ENCODE results near the gene AGAP3. TPM values are rescaled to one million over a fixed set of nuclear protein-coding genes. Genes with fewer than 3 reads are reported as not detected.

AGAP3 gene
- total RNA-seq, 2 donors from 2014 or later = 53.0 to 61.5 TPM

- DNase-seq (no peak), ATAC-seq (peak; percentile 55 to 71)
- intact Hi-C loops (cut with DNase I) = no loop called here
These were observed 81.1 kb downstream of the AGAP3 start, which contains the start of gene GBX1 for GRCh38 chr7:151167197-151167961. GBX1 (minus strand) TSS chr7:151167694; CDS start chr7:151167548, 146 bp downstream.

- DNase-seq (no peak), ATAC-seq (peak; percentile 68 to 76)
- intact Hi-C loops (cut with DNase I) = no loop called here
These were observed 81.9 kb downstream of the AGAP3 start for GRCh38 chr7:151168003-151168786.

DNA sequence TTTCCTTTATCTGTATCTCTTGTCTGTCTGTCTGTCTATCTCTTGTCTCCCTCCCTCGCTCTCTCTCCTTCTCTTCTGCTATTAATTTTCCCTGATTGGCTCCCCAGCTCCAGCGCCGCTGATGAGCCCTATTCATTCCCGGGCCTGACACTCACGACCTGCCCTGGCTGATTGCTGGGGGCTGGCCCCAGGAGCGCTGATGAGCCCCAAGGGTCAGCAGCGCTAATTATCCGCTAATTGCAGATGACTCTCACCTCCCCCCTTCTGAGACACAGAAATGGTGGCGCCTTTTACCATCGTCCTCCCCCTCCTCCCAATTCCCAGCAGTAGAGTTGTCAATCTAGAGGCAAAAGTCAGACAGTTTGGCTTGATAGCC, 82.5 kb downstream of the AGAP3 start:
- intact Hi-C loops (cut with DNase I) = no loop called here
- ATAC-seq (no peak), DNase-seq (no peak)

DNA sequence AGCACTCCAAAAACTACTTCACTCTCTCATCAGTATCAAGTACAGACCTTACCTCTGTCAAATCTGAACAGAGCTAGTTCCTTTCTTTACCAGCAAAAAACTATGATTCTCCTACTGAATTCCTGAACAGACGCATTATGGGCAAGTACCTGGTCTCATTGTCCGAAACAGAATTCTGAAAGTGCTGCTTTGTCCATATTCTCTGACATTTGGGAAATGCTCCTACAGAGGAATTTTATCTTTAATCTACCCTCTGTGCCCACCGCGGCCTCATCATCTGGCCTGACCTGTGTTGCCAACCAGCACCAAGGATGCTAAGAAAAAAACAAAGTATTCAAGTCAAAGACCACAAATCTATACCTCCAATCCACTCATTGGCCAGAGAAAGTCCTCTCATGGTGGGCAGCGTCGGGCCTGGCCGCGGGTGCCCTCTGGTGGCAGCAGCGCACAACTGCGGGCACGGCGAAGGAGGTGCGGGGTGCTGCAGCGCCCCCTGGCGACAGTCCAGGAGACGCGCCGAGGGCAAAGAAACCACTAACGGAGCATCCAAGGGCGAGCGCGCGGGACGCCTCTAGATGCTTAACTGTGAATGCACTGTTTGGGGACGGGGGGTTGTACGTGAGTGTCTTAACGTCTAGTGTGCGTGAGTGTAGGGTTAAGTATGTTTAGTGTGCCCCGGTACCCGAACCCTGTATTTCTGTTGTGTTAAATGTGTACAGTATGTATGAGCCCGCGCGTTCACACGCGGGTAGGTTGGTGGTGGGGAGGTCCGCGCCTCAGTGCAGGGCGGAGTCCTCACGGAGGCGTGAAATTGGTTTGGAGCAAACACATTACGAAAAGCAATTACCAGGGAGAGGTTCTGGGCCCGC, 86.2 kb downstream of the AGAP3 start:
- DNase-seq (peak; percentile 80), ATAC-seq (peak; percentile 66 to 71)
- intact Hi-C loops (cut with DNase I) = loop anchor here (1.0 to 5.0 kb wide), 3 partner anchors 48 to 130 kb away; no protein-coding TSS in a partner anchor

GRCh38 chr7:151173386-151174245, 87.3 kb downstream of the AGAP3 start:
- intact Hi-C loops (cut with DNase I) = loop anchor here (5.0 kb wide), 2 partner anchors 51 to 129 kb away; no protein-coding TSS in a partner anchor
- no peak for DNase-seq
- ATAC-seq = no peak

DNA sequence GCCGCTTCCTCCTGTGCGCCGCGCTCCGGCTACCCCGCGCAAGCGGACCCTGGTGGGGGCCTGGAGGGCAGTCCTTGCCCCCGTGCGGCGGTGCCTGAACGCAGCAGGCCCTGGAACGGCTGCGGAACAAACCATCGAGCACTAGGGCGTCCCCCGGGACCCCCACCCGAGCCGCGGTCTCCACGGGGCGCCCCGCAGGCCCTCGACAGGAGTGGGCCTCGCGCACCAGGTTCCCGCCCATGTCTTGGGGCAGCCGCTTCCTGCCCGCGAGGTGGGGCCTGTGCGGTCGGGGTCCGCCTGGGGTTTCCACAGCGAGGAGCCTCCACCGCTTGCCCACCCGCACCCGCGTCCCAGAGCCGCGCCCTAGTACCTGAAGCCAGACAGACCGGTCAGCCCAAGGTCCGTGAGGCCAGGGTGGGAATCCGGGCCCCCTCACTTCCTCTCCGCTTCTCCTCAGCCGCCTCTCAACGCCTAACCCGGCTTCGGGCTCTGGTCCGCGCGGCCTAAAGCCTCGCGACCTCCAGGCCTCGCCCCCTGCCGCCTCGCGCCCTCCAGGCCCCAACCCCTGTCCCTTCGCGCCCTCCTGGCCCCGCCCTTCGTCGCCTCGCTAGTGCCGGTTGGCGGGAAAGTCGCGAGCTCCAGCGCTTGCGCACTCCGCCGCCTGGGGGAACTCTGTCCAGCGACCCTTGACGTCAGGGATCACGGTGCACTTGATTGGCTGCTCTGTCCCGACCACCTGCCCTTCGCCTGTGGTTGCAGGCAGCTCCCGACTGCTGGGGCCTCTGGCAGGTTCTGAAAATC, 88.2 kb downstream of the AGAP3 start:
- ATAC-seq (peak; percentile 57 to 71), DNase-seq (peak; percentile 63)
- intact Hi-C loops (cut with DNase I) = loop anchor here (5.0 kb wide), 2 partner anchors 52 to 128 kb away; no protein-coding TSS in a partner anchor

- intact Hi-C loops (cut with DNase I) = no loop called here
- DNase-seq (no peak), ATAC-seq (no peak)
These were observed 88.9 kb downstream of the AGAP3 start for GRCh38 chr7:151175047-151175792.

GRCh38 chr7:151175793-151176311, 89.6 kb downstream of the AGAP3 start:
- no peak for ATAC-seq
- intact Hi-C loops (cut with DNase I) = no loop called here
- DNase-seq = no peak

DNA sequence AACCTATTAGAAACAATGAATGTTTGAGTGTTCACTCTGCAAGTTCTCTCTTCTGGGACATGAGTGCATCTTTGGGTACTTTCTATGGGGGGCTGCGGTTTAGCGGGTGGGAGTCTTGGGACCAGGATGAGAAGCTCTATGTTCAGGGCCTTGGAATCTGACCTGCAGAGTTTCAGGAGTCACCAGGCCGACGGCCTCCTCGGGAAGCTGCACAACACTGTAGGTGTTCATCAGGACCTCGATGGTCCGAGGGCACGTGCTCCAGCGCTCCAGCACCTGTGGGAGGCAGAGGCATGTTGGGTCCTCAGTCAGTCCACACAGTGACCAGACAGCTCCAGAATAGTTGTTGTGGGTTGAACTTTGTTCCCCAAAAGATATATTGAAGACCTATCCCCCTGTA, 90.1 kb downstream of the AGAP3 start:
- intact Hi-C loops (cut with DNase I) = no loop called here
- no peak for DNase-seq
- ATAC-seq = no peak

DNA sequence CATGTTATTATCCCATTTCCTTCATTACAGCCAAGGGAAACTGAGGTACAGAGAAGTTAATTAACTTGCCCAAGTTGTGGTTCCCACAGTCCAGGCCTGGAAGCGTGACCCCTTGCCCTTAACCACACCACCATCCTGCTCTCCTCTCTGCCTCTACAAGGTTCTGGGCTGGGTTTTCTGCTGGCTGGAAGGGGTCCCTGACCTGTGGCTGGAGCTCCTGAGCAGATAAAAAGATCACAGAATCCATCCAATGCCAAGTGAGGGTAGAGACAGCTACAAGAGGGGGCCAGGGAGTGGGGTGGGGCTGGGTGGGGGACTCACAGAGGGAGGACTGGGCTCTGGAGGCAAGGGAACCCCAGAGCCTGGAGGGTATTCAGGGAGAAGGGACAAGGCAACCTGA, 91.0 kb downstream of the AGAP3 start:
- no peak for DNase-seq
- ATAC-seq = no peak
- intact Hi-C loops (cut with DNase I) = no loop called here

DNA sequence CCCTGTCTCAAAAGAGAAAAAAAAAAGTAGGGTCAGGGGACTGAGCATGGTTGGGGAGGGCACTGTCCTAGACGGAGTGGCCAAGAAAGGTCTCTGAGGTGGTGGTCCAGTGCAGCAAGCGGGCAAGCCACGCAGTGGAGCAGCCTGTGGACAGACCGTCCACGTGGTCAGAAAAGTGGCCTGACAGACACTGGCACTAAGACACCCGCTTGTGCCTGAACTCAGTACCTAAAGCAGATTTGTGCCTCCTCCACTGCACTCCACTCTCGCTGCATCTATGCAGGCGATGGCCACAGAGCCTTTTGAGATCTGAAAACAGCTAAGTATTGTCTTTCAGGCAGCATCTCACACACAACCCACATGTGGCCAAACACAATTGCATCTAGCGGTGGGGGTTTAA, 92.0 kb downstream of the AGAP3 start:
- intact Hi-C loops (cut with DNase I) = no loop called here
- no peak for DNase-seq
- ATAC-seq = no peak

DNA sequence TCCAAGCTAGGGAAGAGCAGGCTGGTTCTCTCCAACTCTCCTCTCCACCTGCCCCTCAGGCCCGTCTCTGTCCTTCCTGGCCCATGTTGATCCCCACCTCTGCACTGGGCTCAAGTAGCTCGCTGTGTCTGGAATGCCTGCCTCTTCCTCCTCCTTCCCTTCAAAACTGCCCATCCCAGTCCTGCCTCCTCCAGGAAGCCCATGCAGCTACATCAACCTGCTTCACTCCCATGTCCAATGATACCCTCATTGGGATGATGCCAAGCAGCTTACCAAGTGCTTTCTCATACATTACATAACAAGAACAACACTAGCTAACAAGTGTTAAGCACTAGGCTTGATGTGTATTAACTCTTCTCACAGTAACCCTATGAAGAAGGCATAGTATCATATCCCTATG, 92.6 kb downstream of the AGAP3 start:
- intact Hi-C loops (cut with DNase I) = no loop called here
- DNase-seq (no peak), ATAC-seq (no peak)

DNA sequence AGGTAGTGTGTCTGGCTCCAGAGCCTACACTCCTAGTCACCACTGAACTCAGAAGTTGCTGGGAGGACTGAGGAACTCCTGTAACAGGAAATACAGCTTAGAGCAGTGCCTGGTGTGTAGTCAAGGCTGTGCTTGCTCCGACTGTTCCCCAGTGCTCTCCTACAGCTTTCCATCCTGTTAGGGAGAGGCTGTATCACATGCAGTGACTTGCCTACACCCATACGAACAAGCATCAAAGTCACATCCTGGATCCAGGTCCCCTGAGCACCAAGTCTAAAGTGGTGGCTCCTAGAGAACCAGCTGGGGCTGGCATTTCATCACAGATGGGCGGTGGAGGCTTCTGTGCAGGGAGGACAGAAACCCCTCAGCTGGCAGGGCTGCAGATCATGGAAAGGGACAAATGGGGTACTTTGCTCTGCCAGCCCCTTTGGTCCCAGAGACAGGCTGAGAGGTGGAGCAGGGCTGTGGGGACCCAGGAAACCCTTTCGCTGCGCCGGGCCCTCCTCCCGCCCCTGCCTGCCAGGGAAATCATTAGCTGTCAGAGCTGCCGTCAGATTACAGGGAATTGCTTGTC, 93.1 kb downstream of the AGAP3 start:
- DNase-seq = no peak
- ATAC-seq = no peak
- intact Hi-C loops (cut with DNase I) = no loop called here

- intact Hi-C loops (cut with DNase I) = no loop called here
- DNase-seq (no peak), ATAC-seq (no peak)
These were observed 93.7 kb downstream of the AGAP3 start for GRCh38 chr7:151179946-151180345.

DNA sequence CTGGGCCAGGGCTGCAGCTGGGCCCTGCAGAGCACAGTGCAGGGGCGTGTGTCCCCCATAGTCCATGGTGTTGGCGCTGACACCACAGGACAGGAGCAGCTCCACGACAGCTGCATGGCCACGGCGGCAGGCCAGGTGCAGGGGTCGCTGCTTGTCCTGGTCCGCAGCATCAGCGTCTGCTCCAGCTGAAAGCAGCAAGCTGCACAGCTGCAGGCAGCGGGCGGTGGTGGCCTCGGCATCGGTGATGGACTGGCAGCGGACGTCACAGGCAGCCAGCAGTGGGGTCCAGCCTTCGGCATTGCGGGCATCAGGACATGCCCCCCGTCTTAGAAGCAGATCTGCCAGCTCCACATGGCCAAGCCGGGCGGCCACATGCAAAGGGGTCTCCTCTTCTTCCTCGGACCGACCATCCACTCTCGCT, 94.7 kb downstream of the AGAP3 start:
- no peak for DNase-seq
- no peak for ATAC-seq
- intact Hi-C loops (cut with DNase I) = no loop called here

Measured in left cardiac atrium (tissue), 4 donors.